Measurements from ENCODE around the gene PRSS1.

GRCh38 chr7:142784096-142784495 lies 34.8 kb downstream of the PRSS1 start:
- TF ChIP-seq CTCF (IDR thresholded peaks at IDR 0.05) = no peak
- TF ChIP-seq POLR2A (IDR thresholded peaks at IDR 0.05) = no peak
- no peak for TF ChIP-seq POLR2AphosphoS5 (IDR thresholded peaks at IDR 0.05)

Data from gastroesophageal sphincter (tissue), 3 donors.